Measurements from ENCODE around the gene CNTNAP5. TPM values are rescaled to one million over a fixed set of nuclear protein-coding genes. Genes with fewer than 3 reads are reported as not detected.

Gene CNTNAP5
- total and polyA plus RNA-seq, 9 of the 15 experiments (the other 6 are each of a cell fraction or from before 2014, with no cell fraction given), result not detected

DNA sequence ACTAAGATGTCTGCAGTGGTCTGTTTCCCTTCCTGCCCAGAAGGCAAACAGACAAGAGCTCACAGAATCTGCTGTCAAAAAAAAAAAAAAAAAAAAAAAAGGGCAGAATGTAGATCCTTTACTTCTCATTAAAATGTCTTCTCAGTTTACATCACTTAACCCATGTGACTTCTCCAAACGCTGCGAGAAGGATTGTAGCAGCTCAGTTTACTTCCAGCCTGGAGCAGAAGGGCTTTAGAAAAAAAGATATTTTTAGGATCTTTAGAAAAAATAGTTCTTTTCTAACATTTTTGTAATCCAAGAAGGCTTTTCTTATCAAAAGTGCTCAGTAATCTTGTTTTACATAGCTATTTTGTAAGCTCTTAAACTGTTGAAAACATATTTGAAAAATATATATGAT is 425.4 kb downstream of the CNTNAP5 start:
- no peaks in the 10 kb centered on the region for H3K79me2 ChIP-seq (ENCODE audit: control insufficient read depth, insufficient read depth, low read length)
- H2AFZ ChIP-seq (ENCODE audit: low read depth, low read length), result no peak overlapping the region
- no peaks in the 10 kb centered on the region for H4K20me1 ChIP-seq (replicated peaks; ENCODE audit: control insufficient read depth, insufficient read depth, low read length)
- DNase-seq (ENCODE audit: extremely low read depth in 1 of 4, low spot score in 3 of 4) (no peak), ATAC-seq (no peak), FAIRE-seq (no peak)
- no peak overlapping the region for H3K27ac ChIP-seq (ENCODE audit: extremely low read depth, low read depth, low read length)
- no peak for TF ChIP-seq RBM39 (optimal IDR thresholded peaks at IDR 0.05; ENCODE audit: low read depth, low read length)
- TF ChIP-seq, protein P1, sequence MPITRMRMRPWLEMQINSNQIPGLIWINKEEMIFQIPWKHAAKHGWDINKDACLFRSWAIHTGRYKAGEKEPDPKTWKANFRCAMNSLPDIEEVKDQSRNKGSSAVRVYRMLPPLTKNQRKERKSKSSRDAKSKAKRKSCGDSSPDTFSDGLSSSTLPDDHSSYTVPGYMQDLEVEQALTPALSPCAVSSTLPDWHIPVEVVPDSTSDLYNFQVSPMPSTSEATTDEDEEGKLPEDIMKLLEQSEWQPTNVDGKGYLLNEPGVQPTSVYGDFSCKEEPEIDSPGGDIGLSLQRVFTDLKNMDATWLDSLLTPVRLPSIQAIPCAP (CRISPR knock-in tag; IDR thresholded peaks at IDR 0.05; ENCODE audit: borderline replicate concordance), result no peak
- TF ChIP-seq, protein P2, sequence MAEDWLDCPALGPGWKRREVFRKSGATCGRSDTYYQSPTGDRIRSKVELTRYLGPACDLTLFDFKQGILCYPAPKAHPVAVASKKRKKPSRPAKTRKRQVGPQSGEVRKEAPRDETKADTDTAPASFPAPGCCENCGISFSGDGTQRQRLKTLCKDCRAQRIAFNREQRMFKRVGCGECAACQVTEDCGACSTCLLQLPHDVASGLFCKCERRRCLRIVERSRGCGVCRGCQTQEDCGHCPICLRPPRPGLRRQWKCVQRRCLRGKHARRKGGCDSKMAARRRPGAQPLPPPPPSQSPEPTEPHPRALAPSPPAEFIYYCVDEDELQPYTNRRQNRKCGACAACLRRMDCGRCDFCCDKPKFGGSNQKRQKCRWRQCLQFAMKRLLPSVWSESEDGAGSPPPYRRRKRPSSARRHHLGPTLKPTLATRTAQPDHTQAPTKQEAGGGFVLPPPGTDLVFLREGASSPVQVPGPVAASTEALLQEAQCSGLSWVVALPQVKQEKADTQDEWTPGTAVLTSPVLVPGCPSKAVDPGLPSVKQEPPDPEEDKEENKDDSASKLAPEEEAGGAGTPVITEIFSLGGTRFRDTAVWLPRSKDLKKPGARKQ (CRISPR knock-in tag; IDR thresholded peaks at IDR 0.05), result no peak
- no peak for TF ChIP-seq RB1 (IDR thresholded peaks at IDR 0.05; ENCODE audit: low read depth)
- TF ChIP-seq, protein P3, sequence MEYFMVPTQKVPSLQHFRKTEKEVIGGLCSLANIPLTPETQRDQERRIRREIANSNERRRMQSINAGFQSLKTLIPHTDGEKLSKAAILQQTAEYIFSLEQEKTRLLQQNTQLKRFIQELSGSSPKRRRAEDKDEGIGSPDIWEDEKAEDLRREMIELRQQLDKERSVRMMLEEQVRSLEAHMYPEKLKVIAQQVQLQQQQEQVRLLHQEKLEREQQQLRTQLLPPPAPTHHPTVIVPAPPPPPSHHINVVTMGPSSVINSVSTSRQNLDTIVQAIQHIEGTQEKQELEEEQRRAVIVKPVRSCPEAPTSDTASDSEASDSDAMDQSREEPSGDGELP (CRISPR knock-in tag; IDR thresholded peaks at IDR 0.05; ENCODE audit: borderline replicate concordance), result no peak
- TF ChIP-seq SAFB (IDR thresholded peaks at IDR 0.05; ENCODE audit: borderline replicate concordance, low read depth, low read length), result no peak
- no peak for TF ChIP-seq SLC30A9 (CRISPR knock-in tag; IDR thresholded peaks at IDR 0.05)
- no peak for TF ChIP-seq SMARCE1 (IDR thresholded peaks at IDR 0.05)
- no peak for TF ChIP-seq GTF2F1 (IDR thresholded peaks at IDR 0.05; ENCODE audit: low read depth, low read length)
- TF ChIP-seq, protein P4, sequence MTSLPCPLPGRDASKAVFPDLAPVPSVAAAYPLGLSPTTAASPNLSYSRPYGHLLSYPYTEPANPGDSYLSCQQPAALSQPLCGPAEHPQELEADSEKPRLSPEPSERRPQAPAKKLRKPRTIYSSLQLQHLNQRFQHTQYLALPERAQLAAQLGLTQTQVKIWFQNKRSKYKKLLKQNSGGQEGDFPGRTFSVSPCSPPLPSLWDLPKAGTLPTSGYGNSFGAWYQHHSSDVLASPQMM (CRISPR knock-in tag; IDR thresholded peaks at IDR 0.05), result no peak
- TF ChIP-seq TCF3 (CRISPR knock-in tag; IDR thresholded peaks at IDR 0.05), result no peak
- TF ChIP-seq HOXB6 (CRISPR knock-in tag; IDR thresholded peaks at IDR 0.05; ENCODE audit: borderline replicate concordance), result no peak
- no peak for TF ChIP-seq ZNF347 (CRISPR knock-in tag; IDR thresholded peaks at IDR 0.05; ENCODE audit: low read depth)
- TF ChIP-seq FOXK1 (CRISPR knock-in tag; IDR thresholded peaks at IDR 0.05; ENCODE audit: borderline replicate concordance), result no peak
- in situ Hi-C loops (cut with MboI), result no loop called here
- BruUV-seq (replicated peaks), result no TSS peak
- H3K4me3 ChIP-seq, result no peak overlapping the region
- POLR2A ChIA-PET, result no interaction called here
- H3K9me1 ChIP-seq (ENCODE audit: control insufficient read depth, insufficient read depth, low read length), result no peaks in the 10 kb centered on the region
- H3K36me3 ChIP-seq (ENCODE audit: control insufficient read depth, insufficient read depth, low read length), result no peaks in the 10 kb centered on the region
- CTCF ChIA-PET (ENCODE audit: low intra/inter-chr PET ratio), result no interaction called here
- intact Hi-C loops (cut with micrococcal nuclease), result no loop called here
- H3K9me3 ChIP-seq (replicated peaks; ENCODE audit: control insufficient read depth, insufficient read depth, low read depth, low read length), result no peaks in the 10 kb centered on the region
- whole genome bisulfite sequencing (ENCODE audit: insufficient coverage, low coverage, missing lambda C conversion rate), result 0% methylated on average over 2 of the region's 2 CpGs
- no peak overlapping the region for H3K4me2 ChIP-seq (ENCODE audit: insufficient read depth, low read length)
- H3K9ac ChIP-seq (ENCODE audit: insufficient read depth in 1 of 2, low read depth in 2 of 2, low read length in 2 of 2), result no peak overlapping the region
- no peaks in the 10 kb centered on the region for H3K4me1 ChIP-seq (replicated peaks in 1 of 2; ENCODE audit: control insufficient read depth in 2 of 2, insufficient read depth in 2 of 2, low read length in 2 of 2)
- H3K27me3 ChIP-seq (ENCODE audit: control insufficient read depth in 2 of 2, insufficient read depth in 2 of 2, low read length in 2 of 2), result no peaks in the 10 kb centered on the region

Data from K562 (cell line).